PC-3 (cell line): ENCODE data around the gene MMP12. TPM values are rescaled to one million over a fixed set of nuclear protein-coding genes. Genes with fewer than 3 reads are reported as not detected.

Experiments used
- ATAC-seq: fragments of 200-7000 bp; cut with Tn5 transposase; 2 replicates; pipeline ENCODE4 v1.9.1; 2020; ENCODE audit warnings: mild to moderate bottlenecking, moderate library complexity
- BruUV-seq: library from RNA; stranded (reverse); fragments of 400-500 nt; replicated peaks from 2 replicates; lab custom pipeline; 2021; lab: Mats Ljungman, UMichigan
- CTCF ChIA-PET: fragments of 300-600 bp; sonication (Branson Sonifier 250); formaldehyde crosslinking; loops from one replicate; lab custom pipeline; 2022; ENCODE audit warnings: antibody characterized with exemption; lab: Charles Lee
- POLR2A ChIA-PET: fragments of 300-600 bp; sonication (Branson Sonifier 250); formaldehyde crosslinking; loops from one replicate; lab custom pipeline; 2022; ENCODE audit warnings: antibody characterized with exemption; ENCODE audit not compliant: unreplicated experiment; lab: Charles Lee
- DNase-seq: peaks from one replicate; pipeline ENCODE4 v3.0.0-alpha.2; 2015
- H2AFZ ChIP-seq: fragments of 300-600 bp; sonication (generic); 2 replicates; pipeline ENCODE4 v1.6.0; 2016; ENCODE audit warnings: antibody characterized with exemption, low read length
- H3F3A ChIP-seq: fragments of 300-600 bp; sonication (generic); one replicate; pipeline ENCODE4 v1.6.0; 2017; ENCODE audit warnings: antibody characterized with exemption, low read length, control low read depth, mild to moderate bottlenecking; ENCODE audit not compliant: unreplicated experiment
- H3K27ac ChIP-seq: fragments of 300-600 bp; sonication (generic); 2 replicates; pipeline ENCODE4 v1.5.1; 2016; ENCODE audit warnings: mild to moderate bottlenecking, low read length
- H3K27me3 ChIP-seq: fragments of 300-600 bp; sonication (generic); 2 replicates; pipeline ENCODE4 v1.6.1; 2016; ENCODE audit warnings: low read length, mixed read lengths
- H3K36me3 ChIP-seq: fragments of 300-600 bp; sonication (generic); 2 replicates; pipeline ENCODE4 v1.6.1; 2016; ENCODE audit warnings: low read depth, mixed run types, low read length, mixed read lengths
- H3K4me1 ChIP-seq: fragments of 300-600 bp; sonication (generic); 2 replicates; pipeline ENCODE4 v1.5.1; 2016; ENCODE audit warnings: low read length; ENCODE audit not compliant: insufficient read depth
- H3K4me2 ChIP-seq: fragments of 300-600 bp; sonication (generic); 2 replicates; pipeline ENCODE4 v1.6.0; 2016; ENCODE audit warnings: low read length
- H3K4me3 ChIP-seq: fragments of 300-600 bp; sonication (generic); 2 replicates; pipeline ENCODE4 v1.5.1; 2016; ENCODE audit warnings: mild to moderate bottlenecking, low read length, mixed read lengths
- H3K79me2 ChIP-seq: fragments of 300-600 bp; sonication (generic); 2 replicates; pipeline ENCODE4 v1.6.1; 2017; ENCODE audit warnings: low read length, mixed read lengths
- H3K9ac ChIP-seq: fragments of 300-600 bp; sonication (generic); 2 replicates; pipeline ENCODE4 v1.6.0; 2016; ENCODE audit warnings: mild to moderate bottlenecking, low read length
- H3K9me2 ChIP-seq: fragments of 300-600 bp; sonication (generic); replicated peaks from 2 replicates; pipeline ENCODE4 v1.6.1; 2016; ENCODE audit warnings: mixed run types, low read length, mixed read lengths
- H3K9me3 ChIP-seq: fragments of 300-600 bp; sonication (generic); 2 replicates; pipeline ENCODE4 v1.6.1; 2016; ENCODE audit warnings: low read length, mixed read lengths
- H4K20me1 ChIP-seq: fragments of 300-600 bp; sonication (generic); 2 replicates; pipeline ENCODE4 v1.6.1; 2016; ENCODE audit warnings: low read length, mixed read lengths
- CTCF ChIP-seq: fragments of 300-600 bp; sonication (generic); conservative IDR thresholded peaks from 2 replicates; pipeline ENCODE4 v1.5.1; 2017; ENCODE audit warnings: antibody characterized with exemption, low read depth, mild to moderate bottlenecking, low read length
- EZH2 ChIP-seq: fragments of 300-600 bp; sonication (generic); IDR thresholded peaks from one replicate; pipeline ENCODE4 v1.6.1; 2017; ENCODE audit warnings: antibody characterized with exemption, mild to moderate bottlenecking, low read length; ENCODE audit not compliant: unreplicated experiment
- EZH2phosphoT487 ChIP-seq: fragments of 300-600 bp; sonication (generic); IDR thresholded peaks from 2 replicates; pipeline ENCODE4 v1.6.1; 2018; ENCODE audit warnings: mild to moderate bottlenecking, antibody characterized with exemption, low read length, borderline replicate concordance
- intact Hi-C: fragments of 100-400 bp; cut with micrococcal nuclease; formaldehyde crosslinking; loops from 2 replicates; pipeline ENCODE4 v1.9.0; 2023
- total RNA-seq: library from RNA; depleted of rRNA; stranded (reverse); fragments of >200 nt; gene quantifications from 2 replicates; pipeline ENCODE4 v1.2.3, GENCODE V29; 2014

Gene MMP12
- total RNA-seq, 1 experiment from 2014 or later: not detected

GRCh38 chr11:102831128-102831488, 43.7 kb downstream of the MMP12 start:
- Histone ChIP-seq H3F3A (no peaks in the 10 kb centered on the region), H2AFZ (no peak overlapping the region), H3K27me3 (no peaks in the 10 kb centered on the region), H3K9me3 (no peaks in the 10 kb centered on the region), H3K27ac (no peak overlapping the region), H3K4me1 (peaks cover 15% of the 10 kb centered on the region), H3K9me2 (no peaks in the 10 kb centered on the region), H3K79me2 (no peaks in the 10 kb centered on the region), H3K4me3 (no peak overlapping the region), H3K9ac (no peak overlapping the region), H3K4me2 (no peak overlapping the region), H4K20me1 (no peaks in the 10 kb centered on the region), H3K36me3 (no peaks in the 10 kb centered on the region)
- DNase-seq (no peak), ATAC-seq (no peak)
- ChIA-PET POLR2A (no interaction called here), CTCF (no interaction called here)
- TF ChIP-seq EZH2phosphoT487 (no peak), CTCF (no peak), EZH2 (no peak)
- BruUV-seq: no TSS peak
- intact Hi-C loops: no loop called here

- no peak overlapping the region for H3K27ac ChIP-seq
- no peak overlapping the region for H3K9ac ChIP-seq
- no peak overlapping the region for H3K4me2 ChIP-seq
- no peak for ATAC-seq
- no peak for DNase-seq
- no peaks in the 10 kb centered on the region for H3K36me3 ChIP-seq
- H4K20me1 ChIP-seq: no peaks in the 10 kb centered on the region
- TF ChIP-seq EZH2phosphoT487: no peak
- H3K27me3 ChIP-seq: no peaks in the 10 kb centered on the region
- H3F3A ChIP-seq: no peaks in the 10 kb centered on the region
- ChIA-PET POLR2A (no interaction called here), CTCF (no interaction called here)
- H3K4me3 ChIP-seq: no peak overlapping the region
- H3K4me1 ChIP-seq: peaks cover 5% of the 10 kb centered on the region
- no peaks in the 10 kb centered on the region for H3K9me2 ChIP-seq
- no peaks in the 10 kb centered on the region for H3K79me2 ChIP-seq
- BruUV-seq: no TSS peak
- intact Hi-C loops: no loop called here
- H3K9me3 ChIP-seq: no peaks in the 10 kb centered on the region
- no peak overlapping the region for H2AFZ ChIP-seq
Measured at GRCh38 chr11:102830001-102830727, 44.6 kb downstream of the MMP12 start.

GRCh38 chr11:102829316-102830000, 45.3 kb downstream of the MMP12 start:
- H3K9ac ChIP-seq: no peak overlapping the region
- H3F3A ChIP-seq: no peaks in the 10 kb centered on the region
- no peaks in the 10 kb centered on the region for H3K9me2 ChIP-seq
- no peaks in the 10 kb centered on the region for H3K4me1 ChIP-seq
- H3K27ac ChIP-seq: no peak overlapping the region
- intact Hi-C loops: no loop called here
- DNase-seq (no peak), ATAC-seq (no peak)
- ChIA-PET CTCF (no interaction called here), POLR2A (no interaction called here)
- no peak overlapping the region for H3K4me2 ChIP-seq
- H4K20me1 ChIP-seq: no peaks in the 10 kb centered on the region
- no peaks in the 10 kb centered on the region for H3K9me3 ChIP-seq
- H3K27me3 ChIP-seq: no peaks in the 10 kb centered on the region
- H3K4me3 ChIP-seq: no peak overlapping the region
- H2AFZ ChIP-seq: no peak overlapping the region
- H3K79me2 ChIP-seq: no peaks in the 10 kb centered on the region
- no peak for TF ChIP-seq EZH2phosphoT487
- no peak for TF ChIP-seq CTCF
- no peak for TF ChIP-seq EZH2
- BruUV-seq: no TSS peak
- no peaks in the 10 kb centered on the region for H3K36me3 ChIP-seq
